ENCODE results near the gene CA5A. TPM values are rescaled to one million over a fixed set of nuclear protein-coding genes. Genes with fewer than 3 reads are reported as not detected.
"Not testable (repeated sequence)": the region's sequence is repeated elsewhere in the genome, so short reads cannot be mapped to it uniquely, and the experiment has no call there.

CA5A gene
- total RNA-seq, 1 donor from 2014 or later: not detected

DNA sequence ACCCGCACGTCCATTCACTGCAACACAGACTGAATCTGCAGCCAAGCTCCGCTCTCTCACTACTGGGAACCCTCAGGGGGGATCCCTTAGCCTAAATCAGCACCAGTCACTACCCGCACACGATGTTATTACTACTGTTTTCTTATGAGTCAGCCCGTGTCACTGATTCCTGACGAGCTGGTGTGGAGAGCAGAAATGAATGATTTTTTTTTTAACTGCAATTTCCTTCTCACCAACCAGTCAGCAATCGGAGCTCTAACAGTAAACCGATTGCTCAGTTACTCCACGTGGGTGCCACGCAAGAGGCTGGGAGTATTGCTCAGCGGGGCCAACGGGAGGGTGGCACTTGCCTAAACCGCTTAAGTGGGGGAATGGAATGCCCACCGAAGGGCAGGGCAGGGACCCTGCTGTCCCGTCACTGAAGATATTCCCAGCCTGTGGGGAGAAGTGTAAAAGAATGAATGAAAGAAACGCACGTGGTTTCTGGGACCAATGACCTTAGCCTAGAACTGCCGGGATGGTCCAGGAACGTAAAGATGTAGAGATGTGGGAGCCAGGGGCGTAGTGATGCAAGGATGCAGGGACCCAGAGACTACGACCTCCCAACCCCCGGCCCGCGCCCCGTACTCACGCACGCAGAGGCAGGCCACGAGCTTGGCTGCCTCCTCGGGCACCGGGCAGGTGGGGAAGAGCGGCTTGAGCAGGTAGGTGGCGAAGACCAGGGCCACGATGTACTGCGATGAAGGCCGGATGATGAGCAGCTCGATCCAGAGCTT lies 67.9 kb downstream of the CA5A start:
- peak; percentile 81 to 93 for DNase-seq (ENCODE audit: low read depth in 2 of 2)

- not testable (repeated sequence) for DNase-seq (ENCODE audit: low read depth in 2 of 2)
Observed at GRCh38 chr16:87865902-87866555, 70.3 kb downstream of the CA5A start.

DNA sequence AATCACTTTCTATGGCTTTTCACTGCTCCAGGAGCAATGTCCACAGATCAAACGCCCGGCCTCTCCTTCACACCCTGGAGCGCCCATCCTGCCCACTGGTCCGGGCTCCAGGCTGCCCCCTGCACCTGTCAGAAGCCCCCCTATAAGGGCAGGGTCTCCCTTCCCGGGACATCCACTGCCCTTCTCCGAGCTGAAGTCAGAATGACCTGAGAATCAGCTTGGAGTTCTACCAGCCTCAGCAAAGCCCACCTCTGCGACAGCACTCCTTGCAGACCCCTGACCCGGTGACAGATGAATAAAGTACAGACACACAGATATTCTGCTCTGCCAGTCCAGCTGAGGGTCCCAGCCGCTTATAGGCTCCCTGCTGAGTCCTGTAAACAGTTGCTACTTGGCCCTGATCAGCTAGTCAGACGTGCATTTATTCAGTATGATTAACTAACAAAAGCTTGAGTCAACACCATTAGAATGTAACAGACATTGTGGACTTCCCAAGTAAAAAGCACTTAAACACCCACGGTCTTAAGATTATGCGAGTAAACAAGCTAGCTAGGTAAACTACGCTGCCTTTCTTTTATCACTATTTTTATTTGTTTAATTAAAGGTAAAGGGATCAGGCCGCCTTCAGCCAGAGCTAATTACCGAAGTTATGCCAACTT lies 71.9 kb downstream of the CA5A start:
- no peak for DNase-seq (ENCODE audit: low read depth in 2 of 2)

GRCh38 chr16:87863327-87863635 lies 73.0 kb downstream of the CA5A start:
- DNase-seq (ENCODE audit: low read depth in 2 of 2): not testable (repeated sequence)

- DNase-seq (ENCODE audit: low read depth in 2 of 2): not testable (repeated sequence)
Observed at GRCh38 chr16:87862597-87863326, 73.6 kb downstream of the CA5A start.

- not testable (repeated sequence) for DNase-seq (ENCODE audit: low read depth in 2 of 2)
Observed at GRCh38 chr16:87861300-87862099, 74.8 kb downstream of the CA5A start.

DNA sequence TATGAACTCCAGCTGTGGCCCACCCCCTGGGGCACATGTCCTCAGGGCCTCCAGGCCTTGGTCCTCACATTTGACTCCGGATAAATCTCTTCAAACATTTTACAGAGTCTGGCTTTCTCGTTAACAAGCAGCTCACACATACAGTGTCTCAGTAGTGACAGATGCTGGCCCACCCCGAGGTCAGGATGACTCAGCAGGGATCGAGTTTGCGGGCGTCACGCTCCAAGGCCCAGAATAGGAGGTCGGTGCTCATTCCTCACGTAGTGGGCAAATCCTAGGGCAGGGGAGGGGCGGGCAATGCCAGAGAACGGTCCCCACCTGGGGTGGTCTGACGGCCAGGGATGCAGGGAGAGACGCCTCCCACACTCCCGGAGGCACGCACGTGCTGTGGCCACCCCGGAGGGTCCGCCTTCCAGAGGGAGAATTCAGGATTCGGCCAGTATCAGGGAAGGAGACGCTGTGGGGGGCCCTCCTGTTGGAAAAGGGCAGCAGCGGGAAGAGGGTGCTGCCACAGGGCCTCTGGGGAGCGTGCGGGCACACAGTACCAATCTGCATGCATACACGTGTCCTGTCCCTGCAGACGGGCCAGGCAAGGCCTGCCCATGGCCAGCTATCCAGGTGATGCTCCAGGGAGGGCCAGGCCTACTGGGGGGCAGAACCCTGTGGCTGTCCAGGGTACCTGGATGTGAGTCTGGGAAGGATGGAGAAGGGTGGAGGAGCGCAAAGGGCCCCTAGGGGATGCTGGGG lies 75.6 kb downstream of the CA5A start:
- DNase-seq (ENCODE audit: low read depth in 2 of 2): peak; percentile 63 to 79

GRCh38 chr16:87858151-87858993 lies 78.0 kb downstream of the CA5A start:
- peak; percentile 43 to 64 for DNase-seq (ENCODE audit: low read depth in 2 of 2)

DNA sequence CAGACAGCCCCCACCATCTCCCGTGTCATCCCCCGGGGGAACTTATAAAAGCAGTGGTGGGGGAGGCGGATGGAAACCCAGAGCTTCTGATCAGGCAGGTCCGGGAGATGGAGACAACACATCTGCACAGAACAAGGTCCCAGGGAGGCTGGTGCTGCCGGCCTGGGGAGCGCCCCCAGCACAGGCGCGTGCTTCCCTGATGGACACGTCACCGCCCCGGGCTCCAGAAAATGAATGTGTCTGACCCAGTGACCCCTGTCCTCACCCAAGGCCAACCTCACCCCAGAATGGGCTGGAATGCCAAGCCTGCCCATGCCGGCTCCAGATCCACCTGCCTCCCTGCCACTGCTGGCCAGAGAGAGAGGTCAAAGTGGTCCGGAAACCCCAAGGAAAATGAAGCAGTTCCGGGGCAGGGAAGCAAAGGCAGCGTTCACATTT lies 79.5 kb downstream of the CA5A start:
- DNase-seq (ENCODE audit: low read depth in 2 of 2): peak in 1 of 2 donors; percentile 29

DNA sequence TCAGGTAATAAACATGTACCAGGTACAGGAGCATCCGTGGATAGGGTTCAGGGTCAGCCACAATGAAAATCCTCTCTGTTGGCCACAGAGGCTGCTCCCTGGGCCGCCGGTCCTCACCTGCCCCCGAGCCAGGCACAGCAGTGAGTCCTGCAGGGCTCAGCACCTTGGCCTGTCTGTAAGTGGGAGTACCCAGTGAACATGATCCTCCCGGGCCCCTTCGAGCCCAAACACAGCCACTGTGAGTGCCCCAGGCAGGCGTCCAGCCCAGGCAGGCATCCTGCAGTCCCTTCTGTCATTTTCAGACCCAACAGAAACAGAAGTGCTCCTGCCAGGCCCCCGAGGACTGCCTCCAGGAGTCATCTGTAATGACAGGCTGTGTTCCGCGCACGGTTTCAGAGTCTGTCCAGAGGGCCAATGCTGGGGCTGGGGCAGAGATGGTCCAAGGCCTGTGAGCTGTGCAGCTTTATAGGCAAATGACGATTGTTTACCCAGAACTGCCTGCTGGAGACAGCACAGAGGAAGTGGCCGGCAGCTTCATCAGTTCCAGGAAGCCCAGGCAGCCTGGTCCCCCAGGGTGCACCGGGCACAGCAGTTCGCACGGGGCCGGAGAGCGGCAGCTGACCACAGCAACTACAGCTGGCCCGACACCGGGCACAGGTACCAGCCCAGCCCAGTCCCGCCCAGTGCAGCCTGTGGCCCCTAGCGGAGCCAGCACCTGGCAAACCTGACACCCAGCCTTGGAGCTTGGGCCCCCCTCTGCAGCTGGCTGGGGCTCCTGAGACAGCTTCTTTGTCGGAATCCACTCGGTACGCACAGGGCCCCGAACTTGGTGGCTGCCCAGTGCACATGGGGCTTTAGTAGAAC lies 80.2 kb downstream of the CA5A start:
- DNase-seq (ENCODE audit: low read depth in 2 of 2): peak; percentile 37 to 71

DNA sequence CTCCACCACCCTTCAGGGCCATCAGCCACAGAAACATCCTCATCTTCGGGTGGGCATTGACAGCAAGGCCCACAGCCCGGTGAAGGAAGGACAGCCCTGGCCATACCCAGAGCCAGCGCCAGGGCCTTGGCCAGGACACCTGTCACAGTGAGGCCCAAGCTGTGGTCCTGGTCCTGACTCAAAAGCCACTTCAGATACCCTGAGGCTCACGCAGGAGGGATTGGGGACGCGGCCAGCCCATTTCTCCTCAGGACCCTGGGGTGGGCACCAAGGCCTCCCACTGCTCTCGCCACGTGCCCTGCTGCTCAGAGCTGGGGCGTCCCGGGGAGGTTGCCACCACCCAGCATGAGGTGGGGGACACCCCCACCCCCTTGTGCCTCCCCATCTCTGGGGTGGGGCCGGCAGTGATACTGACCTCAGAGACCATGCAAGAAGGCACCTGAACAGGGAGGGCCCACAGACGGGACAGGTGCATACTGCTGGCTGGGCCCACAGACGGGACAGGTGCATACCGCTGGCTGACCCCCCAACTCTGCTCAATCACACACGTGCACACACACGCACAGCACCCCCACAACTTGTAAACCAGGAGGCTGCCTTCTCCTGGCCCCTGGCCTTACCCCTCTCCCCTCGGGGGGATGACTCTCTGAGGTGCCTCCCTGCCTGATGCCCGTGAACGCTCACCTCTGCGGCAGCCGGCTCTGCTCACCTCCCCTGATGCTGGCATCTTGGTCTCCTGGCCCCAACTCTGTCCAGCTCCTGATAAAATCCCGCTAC lies 81.2 kb downstream of the CA5A start:
- no peak for DNase-seq (ENCODE audit: low read depth in 2 of 2)

GRCh38 chr16:87854053-87854906 lies 82.0 kb downstream of the CA5A start:
- DNase-seq (ENCODE audit: low read depth in 2 of 2): no peak

- DNase-seq (ENCODE audit: low read depth in 2 of 2): peak; percentile 69 to 82
Observed at GRCh38 chr16:87853411-87854052, 82.8 kb downstream of the CA5A start.

- DNase-seq (ENCODE audit: low read depth in 2 of 2): no peak
Observed at GRCh38 chr16:87851601-87852000, 84.7 kb downstream of the CA5A start.

DNA sequence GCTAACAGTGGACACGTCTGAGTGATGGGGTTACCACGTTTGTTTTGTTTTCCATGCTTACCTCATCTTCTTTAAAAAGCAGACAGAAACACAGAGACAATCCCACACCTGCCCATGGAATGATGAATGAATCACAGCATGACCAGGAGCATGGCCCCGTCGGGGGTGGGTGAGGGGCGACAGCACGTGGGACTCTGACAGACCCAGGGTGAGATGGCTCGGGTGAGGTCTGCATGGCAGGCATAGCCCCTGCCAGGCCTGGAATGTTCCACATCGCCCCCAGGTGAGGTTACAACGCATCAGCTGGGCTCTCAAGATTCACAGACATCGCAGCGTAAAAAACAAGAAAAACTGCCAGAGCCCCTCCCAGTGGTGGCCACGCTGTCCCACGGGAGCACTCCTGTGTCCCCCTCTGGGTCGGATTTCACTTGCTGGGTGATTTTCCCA lies 85.2 kb downstream of the CA5A start:
- DNase-seq (ENCODE audit: low read depth in 2 of 2): no peak

Data from lung microvascular endothelial cell (primary cell).